ENCODE results near the gene IRF2BP1. TPM values are rescaled to one million over a fixed set of nuclear protein-coding genes. Genes with fewer than 3 reads are reported as not detected.

The IRF2BP1 gene
- total and polyA plus RNA-seq, 11 donors: 13.6 to 40.0 (median 19.2) TPM

DNA sequence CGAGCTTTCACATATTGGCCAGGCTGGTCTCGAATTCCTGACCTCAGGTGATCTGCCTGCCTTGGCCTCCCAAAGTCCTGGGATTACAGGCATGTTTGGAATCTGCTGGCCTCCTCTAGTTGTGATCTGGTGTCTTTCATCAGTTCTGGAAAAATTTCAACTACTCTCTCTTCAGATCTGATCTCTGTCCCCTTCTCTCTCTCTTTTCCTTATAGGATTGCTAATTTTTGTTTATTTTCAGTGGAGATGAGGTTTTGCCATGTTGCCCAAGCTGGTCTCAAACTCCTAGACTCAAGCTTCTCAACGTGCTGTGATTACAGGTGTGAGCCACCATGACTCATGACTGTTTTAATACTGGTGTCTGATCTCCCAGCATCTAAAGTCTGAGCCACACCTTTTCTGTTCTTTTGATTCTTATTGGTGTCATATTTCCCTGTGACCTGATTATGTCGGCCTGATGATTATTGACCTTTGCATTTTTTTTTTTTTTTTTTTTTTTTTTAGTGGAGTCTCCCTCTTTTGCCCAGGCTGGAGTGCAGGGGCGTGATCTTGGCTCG, 39.0 kb upstream of the IRF2BP1 start:
- WGBS, 4 donors: 66 to 73% (median 69%) methylated on average over 6 of the region's 6 CpGs
- H3K9me3 ChIP-seq: no peaks in the 10 kb centered on the region
- no peak for DNase-seq
- intact Hi-C loops (cut with DNase I): loop anchor here in 5 of 10 donors (5.0 to 10.0 kb wide), 4 partner anchors 67 to 92 kb away; no protein-coding TSS in a partner anchor
- H3K27me3 ChIP-seq: no peaks in the 10 kb centered on the region
- ATAC-seq: no peak
- no peak overlapping the region for H3K4me3 ChIP-seq
- TF ChIP-seq POLR2A (IDR thresholded peaks at IDR 0.05): no peak
- TF ChIP-seq, protein P1, sequence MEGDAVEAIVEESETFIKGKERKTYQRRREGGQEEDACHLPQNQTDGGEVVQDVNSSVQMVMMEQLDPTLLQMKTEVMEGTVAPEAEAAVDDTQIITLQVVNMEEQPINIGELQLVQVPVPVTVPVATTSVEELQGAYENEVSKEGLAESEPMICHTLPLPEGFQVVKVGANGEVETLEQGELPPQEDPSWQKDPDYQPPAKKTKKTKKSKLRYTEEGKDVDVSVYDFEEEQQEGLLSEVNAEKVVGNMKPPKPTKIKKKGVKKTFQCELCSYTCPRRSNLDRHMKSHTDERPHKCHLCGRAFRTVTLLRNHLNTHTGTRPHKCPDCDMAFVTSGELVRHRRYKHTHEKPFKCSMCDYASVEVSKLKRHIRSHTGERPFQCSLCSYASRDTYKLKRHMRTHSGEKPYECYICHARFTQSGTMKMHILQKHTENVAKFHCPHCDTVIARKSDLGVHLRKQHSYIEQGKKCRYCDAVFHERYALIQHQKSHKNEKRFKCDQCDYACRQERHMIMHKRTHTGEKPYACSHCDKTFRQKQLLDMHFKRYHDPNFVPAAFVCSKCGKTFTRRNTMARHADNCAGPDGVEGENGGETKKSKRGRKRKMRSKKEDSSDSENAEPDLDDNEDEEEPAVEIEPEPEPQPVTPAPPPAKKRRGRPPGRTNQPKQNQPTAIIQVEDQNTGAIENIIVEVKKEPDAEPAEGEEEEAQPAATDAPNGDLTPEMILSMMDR (IDR thresholded peaks at IDR 0.05): no peak
- H3K36me3 ChIP-seq: no peaks in the 10 kb centered on the region
- no peak overlapping the region for H3K27ac ChIP-seq
- peaks cover 0 to 9% (median 2%) of the 10 kb centered on the region in 12 donors for H3K4me1 ChIP-seq

DNA sequence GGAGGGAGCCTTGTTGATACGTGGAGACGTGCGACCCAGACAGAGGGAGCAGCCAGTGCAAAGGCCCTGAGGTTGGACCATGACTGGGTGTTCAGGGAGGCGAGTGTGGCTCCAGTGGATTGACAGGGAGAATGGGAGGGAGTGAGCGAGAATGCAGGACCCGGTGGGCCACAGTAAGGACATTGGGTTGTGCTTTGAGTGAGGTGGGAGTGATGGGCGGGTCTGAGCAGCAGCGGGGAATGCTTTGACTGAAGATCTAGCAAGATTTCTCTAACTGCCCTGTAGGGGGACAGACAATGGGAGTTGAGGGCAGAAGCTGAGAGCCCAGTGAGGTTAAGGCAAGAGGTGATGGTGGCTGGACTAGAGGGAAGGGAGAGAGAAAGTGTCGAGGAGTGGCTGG, 36.3 kb upstream of the IRF2BP1 start:
- TF ChIP-seq, protein P1 (IDR thresholded peaks at IDR 0.05): no peak
- TF ChIP-seq POLR2A (IDR thresholded peaks at IDR 0.05): no peak
- DNase-seq (no peak), ATAC-seq (no peak)
- H3K9me3 ChIP-seq: no peaks in the 10 kb centered on the region
- peaks cover 0 to 16% (median 0%) of the 10 kb centered on the region in 9 donors for H3K27me3 ChIP-seq
- no peak overlapping the region for H3K27ac ChIP-seq
- no peak overlapping the region for H3K4me3 ChIP-seq
- no peaks in the 10 kb centered on the region for H3K36me3 ChIP-seq
- intact Hi-C loops (cut with DNase I): loop anchor here in 1 of 10 donors (10.0 kb wide), 1 partner anchor 93 kb away; no protein-coding TSS in a partner anchor
- no peaks in the 10 kb centered on the region for H3K4me1 ChIP-seq
- 59 to 66% (median 62%) methylated on average over 9 of the region's 9 CpGs for WGBS, 4 donors

DNA sequence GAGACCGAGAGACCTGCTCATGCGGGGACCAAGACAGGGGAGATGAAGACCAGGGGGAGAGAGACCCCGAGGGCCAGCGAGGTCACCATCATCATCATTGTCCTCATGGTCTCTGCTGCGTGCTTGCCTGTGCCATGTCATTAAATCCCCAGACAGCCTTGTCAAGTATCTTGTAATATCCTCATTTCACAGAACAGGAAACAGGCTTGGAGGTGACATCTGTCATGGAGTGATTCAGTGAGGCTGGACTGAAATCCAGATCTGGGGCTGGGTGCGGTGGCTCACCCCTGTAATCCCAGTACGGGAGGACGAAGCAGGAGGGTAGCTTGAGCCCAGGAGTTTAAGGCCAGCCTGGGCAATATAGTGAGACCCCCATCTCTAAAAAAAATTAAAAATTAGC, 34.5 kb upstream of the IRF2BP1 start:
- Histone ChIP-seq H3K9me3 (no peaks in the 10 kb centered on the region), H3K27ac (no peak overlapping the region), H3K36me3 (no peaks in the 10 kb centered on the region), H3K27me3 (peaks cover 0 to 16% (median 0%) of the 10 kb centered on the region in 9 donors), H3K4me3 (no peak overlapping the region), H3K4me1 (no peaks in the 10 kb centered on the region)
- intact Hi-C loops (cut with DNase I): loop anchor here in 1 of 10 donors (10.0 kb wide), 1 partner anchor 94 kb away; no protein-coding TSS in a partner anchor
- 56 to 70% (median 63%) methylated on average over 8 of the region's 8 CpGs for WGBS, 4 donors
- TF ChIP-seq POLR2A (IDR thresholded peaks at IDR 0.05): no peak
- TF ChIP-seq, protein P1 (IDR thresholded peaks at IDR 0.05): no peak
- ATAC-seq (no peak), DNase-seq (no peak)

DNA sequence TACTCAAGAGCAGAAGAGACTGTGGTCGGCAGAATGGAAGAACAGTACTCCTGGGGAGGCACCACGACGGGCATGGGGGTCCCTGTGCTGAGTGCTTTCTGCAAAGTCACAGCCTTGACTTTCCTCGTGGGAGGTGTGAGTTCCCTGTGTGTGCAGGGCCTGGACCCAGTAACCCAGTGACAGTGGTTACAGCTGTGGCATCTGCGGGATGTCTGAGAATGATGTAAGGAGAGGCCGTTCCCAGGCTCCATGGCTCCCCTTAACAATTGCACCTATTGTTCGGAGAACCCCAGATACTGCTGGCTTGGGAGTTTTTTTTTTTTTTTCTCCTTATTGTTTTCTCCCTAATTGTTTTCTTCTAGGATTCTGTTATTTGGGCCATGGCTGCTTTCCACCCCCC, 33.7 kb upstream of the IRF2BP1 start:
- Histone ChIP-seq H3K36me3 (no peaks in the 10 kb centered on the region), H3K27me3 (peaks cover 0 to 16% (median 0%) of the 10 kb centered on the region in 9 donors), H3K4me3 (no peak overlapping the region), H3K4me1 (no peaks in the 10 kb centered on the region), H3K27ac (no peak overlapping the region), H3K9me3 (no peaks in the 10 kb centered on the region)
- ATAC-seq (no peak), DNase-seq (no peak)
- no peak for TF ChIP-seq POLR2A (IDR thresholded peaks at IDR 0.05)
- TF ChIP-seq, protein P1 (IDR thresholded peaks at IDR 0.05): no peak
- intact Hi-C loops (cut with DNase I): loop anchor here in 1 of 10 donors (10.0 kb wide), 1 partner anchor 95 kb away; no protein-coding TSS in a partner anchor
- WGBS, 4 donors: 47 to 63% (median 54%) methylated on average over 7 of the region's 7 CpGs
